MM.1S (cell line): ENCODE data around the gene CD7.

Experiments used
- DNase-seq: peaks from one replicate; pipeline ENCODE4 v3.0.0-alpha.2; 2015
- H2AFZ ChIP-seq: fragments of 300-600 bp; sonication (generic); 2 replicates; pipeline ENCODE4 v1.6.0; 2016; ENCODE audit warnings: antibody characterized with exemption, low read length
- H3F3A ChIP-seq: fragments of 300-600 bp; sonication (generic); 2 replicates; pipeline ENCODE4 v1.6.1; 2016; ENCODE audit warnings: mild to moderate bottlenecking, antibody characterized with exemption, low read length, moderate library complexity, mixed read lengths; ENCODE audit not compliant: insufficient read depth
- H3K27ac ChIP-seq: fragments of 300-600 bp; sonication (generic); 2 replicates; pipeline ENCODE4 v1.5.1; 2016; ENCODE audit warnings: mild to moderate bottlenecking, low read length
- H3K27me3 ChIP-seq: fragments of 300-600 bp; sonication (generic); replicated peaks from 2 replicates; pipeline ENCODE4 v1.6.0; 2016; ENCODE audit warnings: low read length; ENCODE audit not compliant: insufficient read depth
- H3K36me3 ChIP-seq: fragments of 300-600 bp; sonication (generic); replicated peaks from 2 replicates; pipeline ENCODE4 v1.6.1; 2016; ENCODE audit warnings: mild to moderate bottlenecking, low read length, mixed read lengths; ENCODE audit not compliant: insufficient read depth
- H3K4me1 ChIP-seq: fragments of 300-600 bp; sonication (generic); 2 replicates; pipeline ENCODE4 v1.6.1; 2016; ENCODE audit warnings: low read length, mixed read lengths
- H3K4me2 ChIP-seq: fragments of 300-600 bp; sonication (generic); 2 replicates; pipeline ENCODE4 v1.6.0; 2016; ENCODE audit warnings: low read depth, low read length
- H3K4me3 ChIP-seq: fragments of 300-600 bp; sonication (generic); 2 replicates; pipeline ENCODE4 v1.5.1; 2016; ENCODE audit warnings: low read length, mixed read lengths
- H3K79me2 ChIP-seq: fragments of 300-600 bp; sonication (generic); 2 replicates; pipeline ENCODE4 v1.6.1; 2016; ENCODE audit warnings: mixed run types, low read length, mixed read lengths
- H3K9ac ChIP-seq: fragments of 300-600 bp; sonication (generic); 2 replicates; pipeline ENCODE4 v1.6.1; 2016; ENCODE audit warnings: low read length, mixed read lengths
- H3K9me2 ChIP-seq: fragments of 300-600 bp; sonication (generic); replicated peaks from 2 replicates; pipeline ENCODE4 v1.6.1; 2016; ENCODE audit warnings: mild to moderate bottlenecking, low read length, mixed read lengths; ENCODE audit not compliant: insufficient read depth
- H3K9me3 ChIP-seq: fragments of 300-600 bp; sonication (generic); replicated peaks from 2 replicates; pipeline ENCODE4 v1.6.1; 2016; ENCODE audit warnings: mild to moderate bottlenecking, low read length, mixed read lengths; ENCODE audit not compliant: insufficient read depth
- H4K20me1 ChIP-seq: fragments of 300-600 bp; sonication (generic); 2 replicates; pipeline ENCODE4 v1.6.1; 2016; ENCODE audit warnings: mild to moderate bottlenecking, low read length, moderate library complexity, mixed read lengths; ENCODE audit not compliant: insufficient read depth
- CTCF ChIP-seq: fragments of 300-600 bp; sonication (generic); IDR thresholded peaks from 2 replicates; pipeline ENCODE4 v1.5.1; 2016; ENCODE audit warnings: antibody characterized with exemption, low read length, mixed read lengths
- EZH2 ChIP-seq: fragments of 300-600 bp; sonication (generic); optimal IDR thresholded peaks from 2 replicates; pipeline ENCODE3; 2017; ENCODE audit warnings: low read depth, mild to moderate bottlenecking, antibody characterized with exemption, low read length, mixed read lengths
- EZH2phosphoT487 ChIP-seq: fragments of 300-600 bp; sonication (generic); IDR thresholded peaks from 2 replicates; pipeline ENCODE4 v1.6.1; 2018; ENCODE audit warnings: antibody characterized with exemption, low read length

CD7 gene

DNA sequence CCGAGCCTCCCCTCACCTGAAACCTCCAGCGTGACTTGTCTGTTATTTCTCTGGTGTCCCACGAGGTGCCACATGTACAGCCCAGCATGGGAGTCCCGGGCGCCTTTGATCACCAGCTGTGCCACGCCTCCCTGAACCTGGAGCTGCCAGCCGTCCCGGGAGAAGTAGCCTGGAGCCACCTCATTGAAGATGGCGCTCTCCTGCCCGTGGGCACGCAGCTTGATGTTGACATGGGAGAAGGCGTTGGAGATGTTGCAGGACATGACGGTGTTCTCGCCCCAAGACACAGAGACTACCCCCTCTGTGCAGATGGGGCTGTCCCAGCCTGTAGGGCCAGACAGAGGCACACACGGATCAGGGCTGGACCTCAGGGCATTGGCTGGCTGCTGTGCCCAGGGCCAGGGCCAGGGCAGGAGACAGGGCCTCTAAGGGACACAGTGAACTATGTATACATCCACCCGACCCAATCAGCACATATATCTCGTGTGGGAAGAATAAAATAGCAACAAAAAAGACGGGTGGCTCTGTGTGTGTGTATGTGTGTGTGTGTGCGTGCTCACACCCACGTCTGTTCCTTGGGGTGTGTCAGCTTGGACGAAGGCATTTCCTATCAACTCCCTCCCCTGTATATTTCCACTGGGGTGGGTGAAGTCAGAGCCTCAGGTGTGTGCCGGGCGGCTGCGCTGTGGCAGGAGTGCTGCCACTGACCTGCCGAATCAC lies 7.3 kb upstream of the CD7 start:
- DNase-seq = no peak
- H3K9me2 ChIP-seq = no peaks in the 10 kb centered on the region
- no peak overlapping the region for H3K9ac ChIP-seq
- no peaks in the 10 kb centered on the region for H3K79me2 ChIP-seq
- H4K20me1 ChIP-seq = no peaks in the 10 kb centered on the region
- no peaks in the 10 kb centered on the region for H3K27me3 ChIP-seq
- peaks cover 1% of the 10 kb centered on the region for H3K4me1 ChIP-seq
- H3K4me3 ChIP-seq = no peak overlapping the region
- no peak overlapping the region for H3K4me2 ChIP-seq
- no peak for TF ChIP-seq EZH2phosphoT487
- no peak for TF ChIP-seq CTCF
- TF ChIP-seq EZH2 = no peak
- no peaks in the 10 kb centered on the region for H3K36me3 ChIP-seq
- no peaks in the 10 kb centered on the region for H3K9me3 ChIP-seq
- no peak overlapping the region for H2AFZ ChIP-seq
- H3K27ac ChIP-seq = no peak overlapping the region
- no peaks in the 10 kb centered on the region for H3F3A ChIP-seq

DNA sequence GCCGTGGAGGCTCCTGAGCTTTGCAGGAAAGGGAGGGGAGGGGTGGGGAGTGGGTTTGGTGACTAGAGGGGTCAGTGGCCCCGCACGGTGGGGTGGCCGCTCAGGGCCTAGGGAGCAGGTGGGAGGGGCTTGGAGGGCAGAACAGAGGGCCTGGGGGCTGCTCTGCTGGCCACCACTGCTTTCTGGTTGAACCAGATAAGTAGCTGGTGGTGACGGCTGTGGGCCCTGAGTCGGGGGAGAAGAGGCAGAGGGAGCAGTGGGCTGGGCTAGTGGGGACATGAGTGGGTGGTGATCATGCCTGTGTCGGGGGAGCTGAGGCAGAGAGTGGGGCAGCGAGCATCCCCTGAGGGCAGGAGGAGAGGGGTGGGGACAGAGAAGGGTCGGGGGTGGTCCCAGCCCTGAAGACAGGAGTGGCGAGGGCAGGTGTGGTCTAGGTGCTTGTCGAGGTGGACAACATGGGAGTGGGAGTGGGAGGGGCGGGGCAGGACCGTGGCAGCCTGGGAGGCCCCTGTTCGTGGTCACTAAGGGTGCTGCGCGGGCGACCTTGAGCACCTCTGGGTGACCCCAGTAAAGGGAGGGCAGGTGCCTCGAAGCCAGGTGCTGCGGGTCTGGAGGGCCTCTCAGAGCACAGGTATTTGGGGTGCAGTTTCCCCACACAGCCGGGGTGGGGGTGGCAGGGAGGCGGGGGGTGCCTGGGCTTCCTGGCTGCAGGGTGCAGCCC lies 6.3 kb upstream of the CD7 start:
- Histone ChIP-seq H3K79me2 (no peaks in the 10 kb centered on the region), H3K4me2 (no peak overlapping the region), H3K27me3 (no peaks in the 10 kb centered on the region), H3K4me3 (no peak overlapping the region), H3K4me1 (no peaks in the 10 kb centered on the region), H3K9ac (no peak overlapping the region), H3K9me3 (no peaks in the 10 kb centered on the region), H4K20me1 (no peaks in the 10 kb centered on the region), H3K9me2 (no peaks in the 10 kb centered on the region), H3F3A (peaks cover 2% of the 10 kb centered on the region; the same call in 1 of the 2 replicates), H2AFZ (no peak overlapping the region), H3K36me3 (no peaks in the 10 kb centered on the region), H3K27ac (no peak overlapping the region)
- TF ChIP-seq CTCF (no peak), EZH2phosphoT487 (no peak), EZH2 (no peak)
- no peak for DNase-seq

- no peak overlapping the region for H3K9ac ChIP-seq
- no peaks in the 10 kb centered on the region for H3K79me2 ChIP-seq
These were observed 5.4 kb upstream of the CD7 start for GRCh38 chr17:82322526-82323453.

More at GRCh38 chr17:82322526-82323453, 5.4 kb upstream of the CD7 start:
- Histone ChIP-seq H3K27me3 (no peaks in the 10 kb centered on the region), H3K4me1 (no peaks in the 10 kb centered on the region), H3K9me3 (no peaks in the 10 kb centered on the region), H3K9me2 (no peaks in the 10 kb centered on the region), H3K27ac (no peak overlapping the region), H2AFZ (no peak overlapping the region), H3F3A (peaks cover 2% of the 10 kb centered on the region; the same call in 1 of the 2 replicates), H3K36me3 (no peaks in the 10 kb centered on the region), H3K4me3 (no peak overlapping the region), H4K20me1 (no peaks in the 10 kb centered on the region), H3K4me2 (no peak overlapping the region)
- no peak for DNase-seq
- TF ChIP-seq CTCF (no peak), EZH2 (no peak), EZH2phosphoT487 (no peak)
